HG03565 (cell line): ENCODE data around the gene SHB.

Source experiments
- ATAC-seq: cut with Tn5 transposase; IDR thresholded peaks from one replicate; pipeline ENCODE4 v1.9.1; 2021; ENCODE audit warnings: mild to moderate bottlenecking, moderate library complexity; ENCODE audit not compliant: unreplicated experiment

SHB gene

GRCh38 chr9:37956423-37956820, 112.6 kb downstream of the SHB start:
- no peak for ATAC-seq

- ATAC-seq = no peak
Measured at GRCh38 chr9:37955781-37956422, 113.1 kb downstream of the SHB start.

GRCh38 chr9:37954581-37954981, 114.4 kb downstream of the SHB start:
- ATAC-seq = peak; percentile 29

- peak; percentile 76 for ATAC-seq
Measured at GRCh38 chr9:37953775-37954437, 115.1 kb downstream of the SHB start.

- no peak for ATAC-seq
Measured at GRCh38 chr9:37953206-37953774, 115.7 kb downstream of the SHB start.

- ATAC-seq = no peak
Measured at GRCh38 chr9:37952731-37953130, 116.3 kb downstream of the SHB start.

GRCh38 chr9:37951671-37952449, 117.2 kb downstream of the SHB start:
- no peak for ATAC-seq

GRCh38 chr9:37950561-37950960, 118.5 kb downstream of the SHB start:
- no peak for ATAC-seq

- no peak for ATAC-seq
Measured at GRCh38 chr9:37949576-37949975, 119.5 kb downstream of the SHB start.

GRCh38 chr9:37948417-37948980, 120.5 kb downstream of the SHB start:
- no peak for ATAC-seq

GRCh38 chr9:37947977-37948376, 121.0 kb downstream of the SHB start:
- no peak for ATAC-seq

GRCh38 chr9:37947471-37947870, 121.6 kb downstream of the SHB start:
- no peak for ATAC-seq

- ATAC-seq = no peak
Measured at GRCh38 chr9:37946971-37947370, 122.1 kb downstream of the SHB start.

- no peak for ATAC-seq
Measured at GRCh38 chr9:37946041-37946440, 123.0 kb downstream of the SHB start.

- no peak for ATAC-seq
Measured at GRCh38 chr9:37944671-37945481, 124.2 kb downstream of the SHB start.

- ATAC-seq = no peak
Measured at GRCh38 chr9:37944266-37944650, 124.8 kb downstream of the SHB start.

GRCh38 chr9:37943345-37944265, 125.4 kb downstream of the SHB start:
- no peak for ATAC-seq

GRCh38 chr9:37942621-37943344, 126.2 kb downstream of the SHB start:
- no peak for ATAC-seq

GRCh38 chr9:37941253-37941652, 127.8 kb downstream of the SHB start:
- no peak for ATAC-seq
